ENCODE measurements around the gene TUBAL3.
"Not testable (repeated sequence)": the region's sequence is repeated elsewhere in the genome, so short reads cannot be mapped to it uniquely, and the experiment has no call there.

Gene TUBAL3

DNA sequence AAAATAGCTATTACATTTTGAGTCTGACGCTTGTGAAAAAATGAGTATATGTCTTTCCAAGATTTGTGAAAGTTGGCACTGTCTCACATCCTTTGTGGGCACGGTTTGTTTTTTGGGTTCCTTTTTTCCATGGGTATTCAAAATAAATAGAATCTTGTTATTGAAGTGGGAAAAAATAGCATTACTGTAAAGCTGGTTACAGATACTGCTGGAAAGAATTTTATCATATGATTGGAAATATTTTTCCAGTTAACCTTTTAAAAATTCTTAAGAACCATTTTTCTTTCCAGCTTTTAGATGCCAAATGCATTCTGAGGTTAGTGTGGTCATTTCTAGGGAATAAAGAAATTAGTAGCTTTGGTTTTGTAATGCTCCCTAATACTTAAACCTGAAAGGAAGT lies 19.1 kb upstream of the TUBAL3 start:
- DNase-seq (ENCODE audit: low read depth) = no peak

DNA sequence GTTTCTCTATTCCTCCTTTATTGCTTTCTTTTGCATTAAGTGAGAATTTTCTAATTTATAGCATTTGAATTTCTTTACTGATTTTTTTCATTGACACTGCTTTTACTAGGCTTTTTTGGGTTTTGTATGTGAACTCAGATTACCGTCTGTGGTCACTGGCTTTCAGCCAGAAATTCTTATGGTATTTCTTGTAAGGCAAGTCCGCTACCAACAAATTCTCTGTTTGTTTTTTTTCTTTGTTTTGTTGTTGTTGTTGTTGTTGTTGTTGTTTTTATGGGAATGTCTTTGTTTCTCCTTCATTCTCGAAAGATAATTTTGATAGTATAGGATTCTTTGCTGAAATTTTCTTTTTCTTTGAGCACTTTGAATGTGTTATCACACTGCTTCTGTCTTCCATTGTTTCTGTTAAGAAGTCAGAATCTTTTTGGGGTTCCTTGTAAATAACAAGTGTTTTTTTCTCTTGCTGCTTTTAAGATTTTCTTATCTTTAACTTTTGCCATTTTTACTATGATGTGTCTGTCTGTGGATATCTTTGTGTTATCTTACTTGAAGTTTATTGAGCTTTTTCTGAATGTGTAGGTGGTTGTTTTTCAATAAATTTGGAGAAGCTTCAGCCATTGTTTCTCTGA lies 15.0 kb upstream of the TUBAL3 start:
- no peak for DNase-seq (ENCODE audit: low read depth)

DNA sequence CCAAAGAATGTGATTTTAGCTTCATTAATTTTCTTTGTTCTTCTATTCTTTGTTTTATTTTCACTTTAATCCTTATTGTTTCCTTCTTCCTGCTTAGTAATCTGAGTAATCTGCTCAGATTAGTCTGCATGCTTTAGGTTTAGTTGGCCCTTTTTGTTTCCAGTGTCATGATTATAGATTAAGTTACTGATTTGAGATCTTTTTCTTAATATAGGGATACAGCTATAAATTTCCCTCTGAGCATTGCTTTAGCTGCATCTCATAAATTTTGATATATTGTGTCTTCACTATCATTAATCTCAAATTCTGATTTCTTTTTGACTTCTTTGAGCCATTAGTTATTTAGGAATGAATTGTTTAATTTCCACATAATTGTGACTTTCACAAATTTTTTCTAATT lies 14.0 kb upstream of the TUBAL3 start:
- DNase-seq (ENCODE audit: low read depth) = no peak

GRCh38 chr10:5416981-5417380 lies 12.4 kb upstream of the TUBAL3 start:
- no peak for DNase-seq (ENCODE audit: low read depth)

DNA sequence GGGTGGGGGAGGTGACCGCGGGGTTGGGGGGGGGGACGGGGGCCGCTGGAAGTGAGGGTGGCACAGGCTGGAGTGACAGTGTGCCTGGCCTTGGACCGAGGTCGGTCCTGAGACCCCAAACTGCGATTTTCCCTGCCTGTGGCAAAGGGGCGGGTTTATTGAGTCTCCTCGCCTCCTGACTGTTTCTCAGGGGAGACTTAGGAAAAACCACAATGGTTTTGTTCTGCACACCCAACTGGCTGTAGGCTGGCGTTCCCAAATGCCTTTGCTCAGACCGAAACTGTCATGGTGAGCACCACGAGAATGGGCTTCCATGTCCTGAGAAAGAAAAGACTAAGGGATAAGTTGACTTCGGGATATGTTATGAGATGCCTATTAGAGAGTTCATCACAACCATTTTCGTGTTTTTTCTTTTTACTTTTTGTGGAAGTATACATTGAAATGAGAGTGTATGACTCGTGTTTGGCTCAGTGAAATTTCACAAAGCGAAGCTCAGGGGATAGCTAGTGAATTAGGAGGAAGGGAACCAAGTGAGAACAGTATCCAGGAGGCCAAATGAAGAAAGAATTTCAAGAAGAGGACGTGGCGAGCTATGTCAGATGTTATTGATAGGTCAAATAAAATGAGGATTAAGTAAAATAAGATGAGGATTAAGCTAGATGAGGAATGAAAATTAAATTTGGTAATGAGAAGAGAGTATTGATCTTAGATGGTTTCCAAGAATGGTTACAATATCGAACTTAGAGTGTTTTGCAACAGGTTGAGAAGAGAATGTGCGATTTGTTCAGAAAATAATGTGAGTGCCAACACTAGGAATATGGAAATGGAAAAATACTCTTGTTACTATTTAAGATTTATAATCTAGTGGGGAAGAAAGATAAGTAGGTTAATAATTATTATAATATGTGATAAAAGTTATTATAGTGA lies 8.6 kb upstream of the TUBAL3 start:
- DNase-seq (ENCODE audit: low read depth) = no peak

- peak; percentile 30 for DNase-seq (ENCODE audit: low read depth)
Measured at GRCh38 chr10:5412277-5412941, 7.8 kb upstream of the TUBAL3 start, which contains the start of gene NET1. TSS of gene NET1 (plus strand) at chr10:5412557. CDS start at chr10:5412693, 136 bp downstream.

DNA sequence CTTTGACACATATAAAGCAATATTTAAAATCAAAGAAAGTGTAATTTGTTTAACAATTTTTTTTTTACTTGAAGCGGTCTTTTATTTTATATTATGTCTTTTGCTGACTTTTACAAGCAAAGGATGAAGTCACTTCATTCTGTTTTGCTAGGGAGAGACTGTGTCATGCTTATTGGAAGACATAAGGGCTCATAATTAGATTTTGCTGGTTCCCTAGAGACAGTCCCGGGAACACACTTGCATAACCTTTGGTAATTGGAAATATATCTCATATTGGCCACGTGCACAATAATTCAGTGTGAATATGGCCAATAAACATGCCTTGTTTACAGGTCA lies 7.3 kb upstream of the TUBAL3 start:
- DNase-seq (ENCODE audit: low read depth) = no peak

DNA sequence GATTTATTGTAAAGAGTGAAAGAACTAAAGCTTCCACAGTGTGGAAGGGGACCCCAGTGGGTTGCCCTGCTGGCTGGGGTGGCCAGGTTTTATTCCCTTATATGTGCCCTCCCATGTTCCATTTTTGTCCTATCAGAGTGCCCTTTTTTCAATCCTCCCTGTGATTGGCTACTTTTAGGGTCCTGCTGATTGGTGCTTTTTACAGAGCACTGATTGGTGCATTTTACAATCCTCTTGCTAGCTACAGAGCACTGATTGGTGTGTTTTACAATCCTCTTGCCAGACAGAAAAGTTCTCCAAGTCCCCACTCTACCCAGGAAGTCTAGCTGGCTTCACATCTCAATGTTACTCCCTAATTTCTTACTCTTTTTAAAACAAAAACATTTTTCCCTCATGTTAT lies 6.2 kb upstream of the TUBAL3 start:
- DNase-seq (ENCODE audit: low read depth) = not testable (repeated sequence)

DNA sequence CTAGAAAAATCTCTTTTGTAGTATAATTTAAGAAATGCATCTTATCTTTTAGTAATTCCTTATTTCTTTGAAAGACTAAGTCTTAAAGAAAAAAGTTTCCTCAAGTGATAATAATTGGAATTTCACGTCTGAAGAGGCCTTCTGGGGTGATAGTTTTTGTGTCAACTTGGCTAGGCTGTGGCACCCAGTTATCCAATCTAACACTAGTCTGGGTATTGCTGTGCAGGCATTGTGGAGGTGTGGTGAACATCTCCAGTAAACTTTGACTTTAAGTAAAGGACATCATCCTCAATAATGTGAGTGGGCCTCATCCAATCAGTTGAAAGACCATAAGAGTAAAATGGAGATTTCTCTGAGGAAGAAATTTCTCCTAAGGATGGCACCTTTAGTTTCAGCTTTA lies 2.3 kb upstream of the TUBAL3 start:
- no peak for DNase-seq (ENCODE audit: low read depth)

DNA sequence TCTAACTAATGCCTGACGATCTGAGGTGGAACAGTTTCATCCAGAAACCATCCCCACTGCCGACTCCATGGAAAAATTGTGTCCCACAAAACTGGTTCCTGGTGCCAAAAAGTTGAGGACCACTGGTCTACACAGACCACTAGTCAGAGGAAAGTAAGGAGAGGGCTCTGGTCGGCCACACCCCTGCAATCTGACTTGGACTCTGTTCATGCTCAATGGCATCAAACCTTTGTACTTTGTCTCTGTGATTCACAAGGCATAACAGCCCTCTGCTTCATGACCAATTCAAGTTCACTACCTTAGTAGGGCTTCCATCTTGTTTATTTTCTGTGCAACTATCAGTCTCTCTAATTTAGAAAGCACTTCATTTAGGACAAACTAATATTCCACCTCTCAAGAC lies 1.8 kb downstream of the TUBAL3 start:
- DNase-seq (ENCODE audit: low read depth) = no peak

GRCh38 chr10:5400468-5401240 lies 4.0 kb downstream of the TUBAL3 start:
- DNase-seq (ENCODE audit: low read depth) = no peak

- no peak for DNase-seq (ENCODE audit: low read depth)
Measured at GRCh38 chr10:5399332-5399731, 5.3 kb downstream of the TUBAL3 start.

DNA sequence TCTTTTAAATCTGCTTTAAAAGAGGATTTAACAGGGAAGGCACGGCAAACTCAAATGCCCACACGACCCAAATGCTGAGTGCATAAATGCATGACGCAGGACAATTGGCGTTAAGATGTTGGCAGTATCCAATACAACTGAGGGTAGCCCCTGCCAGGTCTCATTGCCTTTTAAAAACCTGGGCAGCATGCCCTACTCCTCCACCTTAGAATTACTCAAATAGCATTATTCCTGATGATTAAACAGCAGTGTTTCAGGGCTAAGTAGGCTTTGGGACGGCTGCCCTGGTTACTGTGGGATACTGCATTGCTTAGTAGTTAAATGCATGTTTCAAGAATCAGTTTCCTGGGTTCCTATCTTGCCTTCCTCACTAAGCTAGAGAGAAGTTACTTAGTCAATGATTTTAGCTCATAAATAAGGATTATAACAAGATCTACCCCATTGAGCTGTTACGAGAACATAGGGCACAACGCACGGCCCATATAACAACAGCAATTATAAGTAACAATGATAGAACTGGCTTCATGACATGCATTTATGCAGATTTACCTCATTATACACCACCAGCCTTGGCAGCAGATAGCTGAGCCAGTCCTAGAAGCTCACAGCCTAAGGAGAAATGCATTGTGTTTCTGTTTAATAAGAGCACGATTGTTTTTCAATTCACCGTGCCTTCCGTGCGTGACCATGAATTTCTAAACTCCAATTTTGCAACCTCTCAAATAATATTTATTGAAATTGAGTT lies 7.9 kb downstream of the TUBAL3 start:
- no peak for DNase-seq (ENCODE audit: low read depth)

DNA sequence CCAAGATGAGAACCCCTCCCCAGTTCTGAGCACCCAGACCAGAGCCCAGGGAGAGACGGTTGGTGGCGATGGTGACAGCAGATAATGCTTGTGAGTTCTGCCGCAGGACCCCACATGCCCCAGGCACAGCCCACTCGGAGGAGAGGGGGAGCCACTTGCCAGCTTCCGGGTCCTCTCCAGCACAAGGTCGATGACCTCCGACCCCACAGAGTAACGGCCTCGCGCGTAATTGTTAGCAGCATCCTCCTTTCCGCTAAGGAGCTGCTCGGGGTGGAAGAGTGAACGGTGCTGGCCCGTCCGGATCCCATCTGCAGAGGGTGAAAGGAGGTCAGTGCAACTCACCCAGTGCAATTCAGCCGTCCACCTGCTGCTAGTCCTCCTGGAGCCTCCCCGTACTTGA lies 9.5 kb downstream of the TUBAL3 start:
- DNase-seq (ENCODE audit: low read depth) = no peak

- DNase-seq (ENCODE audit: low read depth) = no peak
Measured at GRCh38 chr10:5393529-5393928, 11.1 kb downstream of the TUBAL3 start.

GRCh38 chr10:5391790-5392189 lies 12.8 kb downstream of the TUBAL3 start:
- no peak for DNase-seq (ENCODE audit: low read depth)

DNA sequence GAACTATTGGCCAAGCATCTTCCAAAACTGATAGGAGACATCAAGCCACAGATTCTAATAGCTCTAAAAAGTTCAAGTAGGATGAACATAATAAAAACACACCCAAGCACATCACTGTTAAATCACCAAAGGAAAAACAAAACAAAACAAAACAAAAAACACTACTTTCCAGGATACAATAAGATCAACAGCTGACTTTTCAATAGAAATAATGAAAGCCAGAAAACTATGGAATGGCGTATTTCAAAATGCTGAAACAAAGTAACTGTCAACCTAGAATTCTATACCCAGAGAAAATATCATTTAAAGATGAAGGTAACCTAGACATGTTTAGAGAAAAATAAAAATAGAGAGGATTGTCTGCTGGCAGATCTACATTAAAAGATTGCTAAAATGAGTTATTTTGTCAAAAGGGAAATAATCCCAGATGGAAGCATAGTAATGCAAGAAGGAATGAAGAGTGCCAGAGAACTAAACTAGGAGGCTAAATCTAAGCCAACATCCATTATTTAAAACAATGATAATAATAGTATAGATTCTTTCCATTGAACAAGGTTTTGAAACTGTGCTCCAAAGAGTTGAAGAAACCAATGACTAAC lies 13.9 kb downstream of the TUBAL3 start:
- DNase-seq (ENCODE audit: low read depth) = no peak

- DNase-seq (ENCODE audit: low read depth) = no peak
Measured at GRCh38 chr10:5387169-5387568, 17.5 kb downstream of the TUBAL3 start.

GRCh38 chr10:5385224-5385623 lies 19.4 kb downstream of the TUBAL3 start:
- no peak for DNase-seq (ENCODE audit: low read depth)

DNA sequence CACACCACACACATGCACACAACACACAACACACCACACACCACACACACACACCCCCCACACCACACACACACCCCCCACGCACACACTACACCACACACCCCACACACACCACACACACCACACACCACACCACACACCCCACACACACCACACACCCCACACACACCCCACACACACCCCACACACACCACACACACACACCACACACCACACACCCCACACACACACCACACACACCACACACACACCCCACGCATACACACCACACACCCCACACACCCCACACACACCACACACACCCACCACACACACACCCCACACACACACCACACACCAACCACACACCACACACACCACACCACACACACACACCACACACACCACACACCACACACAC lies 23.4 kb downstream of the TUBAL3 start:
- no peak for DNase-seq (ENCODE audit: low read depth)

GRCh38 chr10:5380395-5380794 lies 24.2 kb downstream of the TUBAL3 start:
- not testable (repeated sequence) for DNase-seq (ENCODE audit: low read depth)
